CD14-positive monocyte (primary cell): ENCODE measurements around the gene ST3GAL4. TPM values are rescaled to one million over a fixed set of nuclear protein-coding genes. Genes with fewer than 3 reads are reported as not detected.

Source experiments
- DNase-seq, 3 donors: peaks; one replicate each; pipeline ENCODE4 v3.0.0-alpha.2; 2011 to 2022
- H2AFZ ChIP-seq: 2 replicates; pipeline ENCODE4 v1.6.0; 2012; ENCODE audit warnings: mild to moderate bottlenecking, low read depth, low read length, inconsistent platforms; ENCODE audit not compliant: insufficient read depth, poor library complexity, severe bottlenecking
- H3K27ac ChIP-seq, 2 donors: 1 replicate in 1 of 2; 2 replicates in 1 of 2; pipeline ENCODE4 v1.5.1; 2012 to 2013; ENCODE audit warnings: low read length in 2 of 2, control low read depth in 1 of 2, inconsistent platforms in 1 of 2, low read depth in 1 of 2, mild to moderate bottlenecking in 1 of 2
- H3K27me3 ChIP-seq, 2 donors: one replicate each; pipeline versions ENCODE4 v1.6.0 to v1.6.1; 2011 to 2013; ENCODE audit warnings: low read length in 2 of 2; ENCODE audit not compliant: control insufficient read depth in 2 of 2, insufficient read depth in 2 of 2
- H3K36me3 ChIP-seq, 2 donors: replicated peaks in 1 of 2; 1 replicate in 1 of 2; 2 replicates in 1 of 2; pipeline versions ENCODE4 v1.5.1 to v1.6.1; 2012 to 2013; ENCODE audit warnings: low read length in 2 of 2, control low read depth in 1 of 2, inconsistent platforms in 1 of 2, mild to moderate bottlenecking in 1 of 2; ENCODE audit not compliant: insufficient read depth in 2 of 2, control insufficient read depth in 1 of 2
- H3K4me1 ChIP-seq, 2 donors: 1 replicate in 1 of 2; 2 replicates in 1 of 2; pipeline versions ENCODE4 v1.5.1 to v1.6.1; 2012 to 2013; ENCODE audit warnings: low read length in 2 of 2, control low read depth in 1 of 2, inconsistent platforms in 1 of 2, mild to moderate bottlenecking in 1 of 2, moderate library complexity in 1 of 2; ENCODE audit not compliant: insufficient read depth in 2 of 2, control insufficient read depth in 1 of 2
- H3K4me2 ChIP-seq: replicated peaks from 2 replicates; pipeline ENCODE3; 2012; ENCODE audit warnings: low read length, moderate library complexity, mild to moderate bottlenecking; ENCODE audit not compliant: poor library complexity, severe bottlenecking; ENCODE audit errors: extremely low read depth
- H3K4me3 ChIP-seq, 3 experiments: fragments of 200-600 bp in 1 of 3; sonication (generic) in 1 of 3; replicated peaks in 1 of 3; 1 replicate in 2 of 3; 2 replicates in 1 of 3; pipeline ENCODE4 v1.5.1; 2011 to 2013; ENCODE audit warnings: low read length in 3 of 3, mild to moderate bottlenecking in 3 of 3, control low read depth in 2 of 3, low read depth in 2 of 3, inconsistent platforms in 1 of 3, moderate library complexity in 1 of 3
- H3K79me2 ChIP-seq: 2 replicates; pipeline ENCODE4 v1.6.0; 2012; ENCODE audit warnings: mild to moderate bottlenecking, control low read depth, inconsistent platforms, low read length, moderate library complexity; ENCODE audit not compliant: insufficient read depth
- H3K9ac ChIP-seq: 2 replicates; pipeline ENCODE4 v1.6.0; 2017; ENCODE audit warnings: low read length, mild to moderate bottlenecking; ENCODE audit not compliant: insufficient read depth, poor library complexity, severe bottlenecking
- H3K9me3 ChIP-seq, 2 donors: replicated peaks in 1 of 2; 1 replicate in 1 of 2; 2 replicates in 1 of 2; pipeline versions ENCODE4 v1.5.1 to v1.6.1; 2012 to 2013; ENCODE audit warnings: low read length in 2 of 2, control low read depth in 1 of 2; ENCODE audit not compliant: control insufficient read depth in 1 of 2, insufficient read depth in 1 of 2
- H4K20me1 ChIP-seq: 2 replicates; pipeline ENCODE4 v1.6.0; 2012; ENCODE audit warnings: mild to moderate bottlenecking, low read length, control low read depth, moderate library complexity; ENCODE audit not compliant: insufficient read depth
- H3K27ac Mint-ChIP-seq, 7 donors: one replicate each; pipeline ENCODE4 v1.8.0; 2020; ENCODE audit warnings: mild to moderate bottlenecking in 7 of 7, mixed read lengths in 7 of 7, moderate library complexity in 6 of 7, inconsistent platforms in 2 of 7
- H3K27me3 Mint-ChIP-seq, 3 donors: one replicate each; pipeline ENCODE4 v1.8.0; 2021 to 2022; ENCODE audit warnings: low read depth in 3 of 3, mild to moderate bottlenecking in 3 of 3, mixed read lengths in 3 of 3, moderate library complexity in 3 of 3, inconsistent platforms in 1 of 3
- H3K36me3 Mint-ChIP-seq, 2 donors: one replicate each; pipeline ENCODE4 v1.8.0; 2020; ENCODE audit warnings: mixed read lengths in 2 of 2, inconsistent platforms in 1 of 2, mild to moderate bottlenecking in 1 of 2
- H3K4me1 Mint-ChIP-seq: one replicate; pipeline ENCODE4 v1.8.0; 2020; ENCODE audit warnings: mild to moderate bottlenecking, mixed read lengths
- H3K4me3 Mint-ChIP-seq, 2 donors: one replicate each; pipeline ENCODE4 v1.8.0; 2020; ENCODE audit warnings: mild to moderate bottlenecking in 2 of 2, mixed read lengths in 2 of 2, moderate library complexity in 1 of 2
- H3K9me3 Mint-ChIP-seq, 7 donors: one replicate each; pipeline ENCODE4 v1.8.0; 2020 to 2022; ENCODE audit warnings: mixed read lengths in 7 of 7, mild to moderate bottlenecking in 6 of 7, moderate library complexity in 6 of 7, inconsistent platforms in 2 of 7
- WGBS: methylation state at CpG from one replicate; pipeline ENCODE4 v1.1.5; 2013; ENCODE audit warnings: missing lambda C conversion rate; ENCODE audit not compliant: insufficient coverage; 5-methylcytosine and 5-hydroxymethylcytosine counted together
- intact Hi-C, 2 donors: fragments of 100-400 bp; cut with micrococcal nuclease; formaldehyde crosslinking; loops; one replicate each; pipeline versions ENCODE4 v1.15.0 to v1.15.1; 2023
- polyA plus RNA-seq, 3 donors: library from polyadenylated mRNA; depleted of rRNA in 1 of 3; unstranded in 2 of 3; stranded (reverse) in 1 of 3; fragments of 300-500 nt in 2 of 3; fragments of >200 nt in 1 of 3; fragmentation: Illumina TruSeq in 2 of 3; gene quantifications; 1 replicate in 2 of 3; 2 replicates in 1 of 3; pipeline ENCODE4 v1.2.3, GENCODE V29; 2012 to 2021
- TF ChIP-seq, protein P1 (sequence below): fragments of 200-600 bp; IDR thresholded peaks from one replicate; pipeline ENCODE4 v1.8.0; 2022; ENCODE audit warnings: antibody characterized with exemption, mild to moderate bottlenecking

Gene ST3GAL4
- polyA plus RNA-seq, 3 donors: 7.8 to 14.3 (median 10.1) TPM

DNA sequence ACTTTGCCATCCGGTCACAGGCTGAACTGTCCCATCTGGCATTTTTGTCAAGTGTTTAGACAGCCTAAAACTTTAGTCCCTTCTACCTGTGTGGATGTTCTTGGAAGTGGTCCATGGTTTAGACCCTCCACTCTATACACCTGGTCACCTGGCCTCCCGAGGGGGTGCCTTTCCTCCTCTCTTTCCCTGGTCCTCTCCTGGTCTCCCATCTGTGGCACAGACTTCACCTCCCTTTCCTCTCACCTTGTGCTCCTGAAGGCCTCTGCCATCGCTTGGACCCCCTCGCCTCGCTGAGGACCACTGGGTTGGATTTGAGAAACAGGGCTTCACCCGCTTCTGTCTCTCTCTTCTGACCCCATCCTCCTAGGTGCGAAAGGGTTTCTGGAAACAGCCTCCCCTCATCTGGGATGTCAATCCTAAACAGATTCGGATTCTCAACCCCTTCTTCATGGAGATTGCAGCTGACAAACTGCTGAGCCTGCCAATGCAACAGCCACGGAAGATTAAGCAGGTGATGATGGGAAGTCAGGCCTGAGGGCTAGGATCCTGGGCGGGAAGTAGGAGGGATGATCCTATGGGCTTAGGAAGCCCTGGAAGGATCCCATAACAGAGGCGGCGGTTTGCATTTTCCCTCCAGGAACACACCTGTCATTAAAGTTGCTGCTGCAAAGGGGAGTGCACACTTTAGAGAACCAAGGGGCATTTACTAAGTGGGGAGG lies 53.6 kb downstream of the ST3GAL4 start:
- Histone ChIP-seq H2AFZ (no peak overlapping the region), H3K4me2 (no peak overlapping the region), H3K9me3 (no peaks in the 10 kb centered on the region), H3K9ac (no peak overlapping the region), H3K36me3 (peaks cover 30 to 71% of the 10 kb centered on the region in 2 donors), H3K27me3 (no peaks in the 10 kb centered on the region), H3K4me3 (no peak overlapping the region), H3K27ac (no peak overlapping the region), H3K79me2 (no peaks in the 10 kb centered on the region), H4K20me1 (no peaks in the 10 kb centered on the region), H3K4me1 (peaks cover 3 to 9% of the 10 kb centered on the region in 2 donors)
- Mint-ChIP-seq H3K27me3 (no peaks in the 10 kb centered on the region), H3K36me3 (peaks cover 43 to 65% of the 10 kb centered on the region in 2 donors), H3K4me1 (peaks cover 8% of the 10 kb centered on the region), H3K4me3 (no peak overlapping the region), H3K27ac (peak overlapping the region in 1 of 7 donors; percentile 16), H3K9me3 (no peaks in the 10 kb centered on the region)
- TF ChIP-seq, protein P1, sequence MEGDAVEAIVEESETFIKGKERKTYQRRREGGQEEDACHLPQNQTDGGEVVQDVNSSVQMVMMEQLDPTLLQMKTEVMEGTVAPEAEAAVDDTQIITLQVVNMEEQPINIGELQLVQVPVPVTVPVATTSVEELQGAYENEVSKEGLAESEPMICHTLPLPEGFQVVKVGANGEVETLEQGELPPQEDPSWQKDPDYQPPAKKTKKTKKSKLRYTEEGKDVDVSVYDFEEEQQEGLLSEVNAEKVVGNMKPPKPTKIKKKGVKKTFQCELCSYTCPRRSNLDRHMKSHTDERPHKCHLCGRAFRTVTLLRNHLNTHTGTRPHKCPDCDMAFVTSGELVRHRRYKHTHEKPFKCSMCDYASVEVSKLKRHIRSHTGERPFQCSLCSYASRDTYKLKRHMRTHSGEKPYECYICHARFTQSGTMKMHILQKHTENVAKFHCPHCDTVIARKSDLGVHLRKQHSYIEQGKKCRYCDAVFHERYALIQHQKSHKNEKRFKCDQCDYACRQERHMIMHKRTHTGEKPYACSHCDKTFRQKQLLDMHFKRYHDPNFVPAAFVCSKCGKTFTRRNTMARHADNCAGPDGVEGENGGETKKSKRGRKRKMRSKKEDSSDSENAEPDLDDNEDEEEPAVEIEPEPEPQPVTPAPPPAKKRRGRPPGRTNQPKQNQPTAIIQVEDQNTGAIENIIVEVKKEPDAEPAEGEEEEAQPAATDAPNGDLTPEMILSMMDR: no peak
- 98% methylated on average over 5 of the region's 12 CpGs for WGBS
- intact Hi-C loops: no loop called here
- no peak for DNase-seq

DNA sequence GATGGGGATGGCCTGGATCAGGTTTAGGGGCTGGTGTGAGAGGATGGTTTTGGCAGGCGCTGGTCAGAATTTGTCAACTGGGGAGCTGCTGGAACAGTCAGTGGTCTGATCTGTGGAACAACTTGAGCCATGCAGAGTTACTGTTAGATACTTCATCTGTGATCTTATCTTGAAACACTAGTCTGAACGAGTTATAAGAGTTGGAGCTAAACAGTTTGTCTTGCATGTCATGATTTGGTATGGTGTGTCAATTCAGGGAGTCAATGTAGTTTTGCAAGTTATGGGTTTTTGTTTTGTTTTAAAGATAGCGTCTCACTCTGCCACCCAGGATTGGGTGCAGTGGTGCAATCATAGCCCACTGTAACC lies 54.1 kb downstream of the ST3GAL4 start:
- peak overlapping the region in 2 of 7 donors; percentile 16 to 37 for H3K27ac Mint-ChIP-seq
- no peaks in the 10 kb centered on the region for H3K79me2 ChIP-seq
- H3K36me3 ChIP-seq: peaks cover 30 to 75% of the 10 kb centered on the region in 2 donors
- no peaks in the 10 kb centered on the region for H3K27me3 ChIP-seq
- intact Hi-C loops: no loop called here
- peaks cover 43 to 62% of the 10 kb centered on the region in 2 donors for H3K36me3 Mint-ChIP-seq
- no peak overlapping the region for H3K27ac ChIP-seq
- no peak overlapping the region for H2AFZ ChIP-seq
- no peaks in the 10 kb centered on the region for H3K9me3 Mint-ChIP-seq
- H3K4me1 ChIP-seq: peaks cover 3 to 9% of the 10 kb centered on the region in 2 donors
- no peaks in the 10 kb centered on the region for H3K27me3 Mint-ChIP-seq
- no peak overlapping the region for H3K4me3 ChIP-seq
- H3K4me1 Mint-ChIP-seq: peaks cover 8% of the 10 kb centered on the region
- WGBS: 86% methylated on average over 3 of the region's 3 CpGs
- no peak overlapping the region for H3K4me2 ChIP-seq
- DNase-seq: no peak
- H3K4me3 Mint-ChIP-seq: no peak overlapping the region
- no peaks in the 10 kb centered on the region for H3K9me3 ChIP-seq
- no peak overlapping the region for H3K9ac ChIP-seq
- H4K20me1 ChIP-seq: no peaks in the 10 kb centered on the region
- TF ChIP-seq, protein P1: no peak
